Right cardiac atrium (tissue), 5 donors: ENCODE measurements around the gene SH3TC1. TPM values are rescaled to one million over a fixed set of nuclear protein-coding genes. Genes with fewer than 3 reads are reported as not detected.

Experiments used
- ATAC-seq, 2 donors: fragments of 200-7000 bp; cut with Tn5 transposase; one replicate each; pipeline versions ENCODE4 v1.8.0 to v1.9.1; 2020; ENCODE audit warnings: moderate library complexity in 2 of 2, mild to moderate bottlenecking in 1 of 2
- DNase-seq, 3 donors: peaks; one replicate each; pipeline ENCODE4 v3.0.0-alpha.2; 2020
- H3K27ac ChIP-seq: one replicate; pipeline ENCODE4 v1.5.1; 2013; ENCODE audit warnings: mild to moderate bottlenecking, low read length, control low read depth, moderate library complexity
- H3K27me3 ChIP-seq: one replicate; pipeline ENCODE4 v1.6.1; 2013; ENCODE audit not compliant: control insufficient read depth, insufficient read depth
- H3K4me1 ChIP-seq: one replicate; pipeline ENCODE4 v1.6.1; 2013; ENCODE audit warnings: low read length; ENCODE audit not compliant: control insufficient read depth, insufficient read depth
- H3K4me3 ChIP-seq: one replicate; pipeline ENCODE4 v1.5.1; 2013; ENCODE audit warnings: low read length, control low read depth
- H3K9me3 ChIP-seq: one replicate; pipeline ENCODE4 v1.6.1; 2013; ENCODE audit warnings: low read length; ENCODE audit not compliant: control insufficient read depth
- WGBS: extraction: QIAGEN DNeasy Blood & Tissue Kit; methylation state at CpG from one replicate; pipeline ENCODE4 v1.1.7; 2013; 5-methylcytosine and 5-hydroxymethylcytosine counted together
- intact Hi-C, 4 donors: fragments of 100-400 bp; cut with DNase I; formaldehyde crosslinking; loops; one replicate each; pipeline versions ENCODE4 v1.11.0 to v1.14.0; 2022 to 2023
- polyA plus RNA-seq: library from polyadenylated mRNA; stranded (reverse); fragments of 200-250 nt; gene quantifications from one replicate; pipeline ENCODE4 v1.2.3, GENCODE V29; 2013
- total RNA-seq, 4 donors: library from RNA; stranded (reverse); fragmentation: NEBNext Ultra II Directional; extraction: Animal tissue kit (Norgen Biotek cat#: 25700); gene quantifications; one replicate each; pipeline ENCODE4 v1.2.1, GENCODE V29; 2021
- donor health status: healthy with polysubstance abuse.
- donor health status: DM: no; HTN: yes; CAD: no.
- donor health status: DM: no; HTN: no; CAD: no.
- donor health status: DM: no; HTN: yes; CAD: no; lungs with severe emphysema.
- donor health status: DM: yes; HTN: yes; CAD: no.

SH3TC1 gene
- total and polyA plus RNA-seq, 5 donors: 5.4 to 17.1 (median 10.6) TPM

- ATAC-seq (no peak), DNase-seq (peak in 1 of 3 donors; percentile 33)
- Histone ChIP-seq H3K4me3 (no peak overlapping the region), H3K27ac (no peak overlapping the region), H3K27me3 (no peaks in the 10 kb centered on the region), H3K9me3 (no peaks in the 10 kb centered on the region), H3K4me1 (no peaks in the 10 kb centered on the region)
- intact Hi-C loops: no loop called here
- WGBS: 80% methylated on average over 9 of the region's 9 CpGs
Measured at GRCh38 chr4:8164194-8164565, 34.9 kb upstream of the SH3TC1 start.

GRCh38 chr4:8164687-8165086 is 34.4 kb upstream of the SH3TC1 start:
- 94% methylated on average over 10 of the region's 10 CpGs for WGBS
- no peaks in the 10 kb centered on the region for H3K9me3 ChIP-seq
- intact Hi-C loops: no loop called here
- no peaks in the 10 kb centered on the region for H3K4me1 ChIP-seq
- H3K4me3 ChIP-seq: no peak overlapping the region
- H3K27me3 ChIP-seq: no peaks in the 10 kb centered on the region
- DNase-seq (peak in 1 of 3 donors; percentile 30), ATAC-seq (no peak)
- no peak overlapping the region for H3K27ac ChIP-seq

- Histone ChIP-seq H3K9me3 (no peaks in the 10 kb centered on the region), H3K27ac (no peak overlapping the region), H3K4me1 (no peaks in the 10 kb centered on the region), H3K27me3 (no peaks in the 10 kb centered on the region), H3K4me3 (no peak overlapping the region)
- 43% methylated on average over 6 of the region's 6 CpGs for WGBS
- DNase-seq (peak in 1 of 3 donors; percentile 53), ATAC-seq (peak in 1 of 2 donors; percentile 14)
- intact Hi-C loops: no loop called here
Measured at GRCh38 chr4:8165374-8165896, 33.7 kb upstream of the SH3TC1 start.

DNA sequence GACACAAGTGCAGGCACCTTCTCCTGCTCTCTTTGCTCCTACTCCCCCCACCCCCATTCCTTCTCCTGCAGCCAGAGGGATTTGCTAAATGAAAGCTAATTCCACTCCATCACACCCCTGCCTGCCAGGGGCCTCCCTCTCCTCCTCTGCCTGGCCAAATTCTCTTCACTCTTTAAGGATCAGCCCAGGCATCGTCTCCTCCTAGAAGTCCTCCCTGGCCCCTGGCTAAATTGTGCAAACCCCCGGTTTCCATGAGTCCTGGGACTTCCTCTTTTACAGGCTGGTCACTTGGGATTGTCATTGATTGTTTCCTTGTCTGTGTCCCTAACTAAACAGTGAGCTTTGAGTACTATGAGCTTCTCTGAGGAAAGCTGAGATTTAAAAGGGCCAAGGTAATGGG is 31.8 kb upstream of the SH3TC1 start:
- Histone ChIP-seq H3K4me3 (no peak overlapping the region), H3K9me3 (no peaks in the 10 kb centered on the region), H3K27ac (no peak overlapping the region), H3K4me1 (no peaks in the 10 kb centered on the region), H3K27me3 (no peaks in the 10 kb centered on the region)
- ATAC-seq (no peak), DNase-seq (peak in 1 of 3 donors; percentile 53)
- WGBS: 43% methylated on average over 2 of the region's 2 CpGs
- intact Hi-C loops: no loop called here

GRCh38 chr4:8167815-8168214 is 31.3 kb upstream of the SH3TC1 start:
- Histone ChIP-seq H3K4me1 (no peaks in the 10 kb centered on the region), H3K27ac (no peak overlapping the region), H3K9me3 (no peaks in the 10 kb centered on the region), H3K4me3 (no peak overlapping the region), H3K27me3 (no peaks in the 10 kb centered on the region)
- ATAC-seq (peak; percentile 64 to 66), DNase-seq (peak in 2 of 3 donors; percentile 72 to 77)
- WGBS: 34% methylated on average over 2 of the region's 2 CpGs
- intact Hi-C loops: no loop called here

GRCh38 chr4:8168232-8168631 is 30.9 kb upstream of the SH3TC1 start:
- no peak overlapping the region for H3K27ac ChIP-seq
- no peak for DNase-seq
- no peaks in the 10 kb centered on the region for H3K27me3 ChIP-seq
- WGBS: 96% methylated on average over 1 of the region's 1 CpG
- H3K9me3 ChIP-seq: no peaks in the 10 kb centered on the region
- H3K4me3 ChIP-seq: no peak overlapping the region
- H3K4me1 ChIP-seq: no peaks in the 10 kb centered on the region
- ATAC-seq: no peak
- intact Hi-C loops: no loop called here

DNA sequence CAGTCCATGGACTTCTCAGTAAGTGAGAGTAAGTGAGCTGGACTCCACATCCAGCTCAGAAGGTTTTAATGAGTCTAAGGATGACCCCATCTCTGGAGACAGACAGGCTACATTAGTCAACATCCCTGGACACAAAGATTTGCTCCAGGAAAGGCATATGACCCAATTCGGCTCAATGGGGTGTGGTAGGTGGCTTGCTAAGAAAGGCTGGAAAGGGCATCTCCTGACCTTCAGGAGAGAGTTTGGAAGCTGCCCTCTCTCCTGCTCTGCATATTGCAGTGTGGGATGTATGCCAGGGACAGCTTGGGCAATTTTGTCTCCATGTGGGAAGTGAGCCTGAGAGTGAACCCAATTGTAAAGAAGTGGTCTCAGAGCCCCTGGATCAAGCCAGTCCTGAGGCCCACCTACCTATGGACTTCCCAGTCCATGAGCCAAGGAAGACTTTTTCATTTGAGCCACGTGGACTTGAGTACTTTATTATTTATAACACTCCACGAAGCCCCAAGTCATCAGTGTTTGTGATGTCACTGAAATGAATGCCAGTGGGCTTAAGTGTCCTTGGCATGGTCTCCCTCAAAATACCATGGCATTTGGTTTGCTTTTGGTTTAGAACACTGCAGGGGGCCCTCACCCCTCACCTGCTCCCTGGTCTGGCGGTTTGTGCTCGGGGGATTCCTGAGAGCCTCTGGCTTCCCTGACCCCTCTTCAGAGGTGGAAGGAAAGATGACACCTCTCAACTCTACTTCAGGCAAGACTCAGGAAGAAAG is 30.1 kb upstream of the SH3TC1 start:
- ATAC-seq (no peak), DNase-seq (no peak)
- no peaks in the 10 kb centered on the region for H3K9me3 ChIP-seq
- intact Hi-C loops: no loop called here
- no peak overlapping the region for H3K4me3 ChIP-seq
- H3K27ac ChIP-seq: no peak overlapping the region
- no peaks in the 10 kb centered on the region for H3K4me1 ChIP-seq
- 81% methylated on average over 5 of the region's 5 CpGs for WGBS
- H3K27me3 ChIP-seq: no peaks in the 10 kb centered on the region

GRCh38 chr4:8169763-8170162 is 29.3 kb upstream of the SH3TC1 start:
- 88% methylated on average over 3 of the region's 3 CpGs for WGBS
- DNase-seq (no peak), ATAC-seq (no peak)
- H3K27ac ChIP-seq: no peak overlapping the region
- H3K4me1 ChIP-seq: no peaks in the 10 kb centered on the region
- H3K4me3 ChIP-seq: no peak overlapping the region
- H3K9me3 ChIP-seq: no peaks in the 10 kb centered on the region
- intact Hi-C loops: loop anchor here in 2 of 4 donors (10.0 kb wide), 1 partner anchor 245 kb away; no protein-coding TSS in a partner anchor
- no peaks in the 10 kb centered on the region for H3K27me3 ChIP-seq

DNA sequence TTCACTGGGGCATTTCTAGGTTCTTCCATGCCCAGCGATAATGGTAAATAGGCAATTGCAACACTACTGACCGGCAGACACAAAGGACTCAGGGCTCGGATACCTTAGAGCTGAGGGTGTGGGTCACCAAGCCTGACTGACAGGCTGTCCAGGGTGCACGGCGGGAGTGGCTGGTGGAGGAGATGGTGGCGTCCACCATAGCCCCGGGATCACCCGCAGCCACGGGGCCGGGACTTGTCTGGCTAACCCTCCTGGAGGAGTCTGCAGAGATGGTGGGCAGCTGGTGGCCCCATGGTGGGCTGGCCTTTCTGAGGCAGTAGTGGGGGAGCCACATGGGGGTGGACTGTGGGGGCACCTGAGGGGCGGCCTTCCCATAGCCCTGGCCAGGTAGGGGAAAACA is 28.7 kb upstream of the SH3TC1 start:
- Histone ChIP-seq H3K9me3 (no peaks in the 10 kb centered on the region), H3K4me3 (no peak overlapping the region), H3K27me3 (no peaks in the 10 kb centered on the region), H3K27ac (no peak overlapping the region), H3K4me1 (no peaks in the 10 kb centered on the region)
- DNase-seq: peak in 1 of 3 donors; percentile 57
- WGBS: 95% methylated on average over 11 of the region's 11 CpGs
- no peak for ATAC-seq
- intact Hi-C loops: loop anchor here in 2 of 4 donors (10.0 kb wide), 1 partner anchor 244 kb away; no protein-coding TSS in a partner anchor

DNA sequence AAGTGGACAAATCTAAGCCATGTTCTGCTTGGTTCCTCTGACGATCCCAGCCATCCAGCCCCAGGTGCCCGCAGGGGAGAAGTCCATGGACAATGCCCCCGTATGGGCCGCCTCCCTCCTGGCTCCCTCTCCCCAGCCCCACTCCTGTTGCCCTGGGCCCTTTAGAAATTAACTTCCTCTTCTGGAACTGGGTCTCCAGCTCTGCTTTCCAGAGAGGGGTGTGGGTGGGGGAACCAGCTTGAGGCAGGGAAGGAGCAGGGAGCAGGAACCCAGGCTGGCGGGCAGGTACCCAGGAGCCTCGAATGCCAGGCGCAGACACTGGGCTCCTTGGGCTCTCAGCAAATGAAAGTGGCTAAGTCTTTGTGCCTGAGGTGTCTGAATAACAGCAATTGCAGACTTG is 27.8 kb upstream of the SH3TC1 start:
- no peak overlapping the region for H3K4me3 ChIP-seq
- intact Hi-C loops: loop anchor here in 2 of 4 donors (10.0 kb wide), 1 partner anchor 244 kb away; no protein-coding TSS in a partner anchor
- H3K27me3 ChIP-seq: no peaks in the 10 kb centered on the region
- no peaks in the 10 kb centered on the region for H3K9me3 ChIP-seq
- ATAC-seq (no peak), DNase-seq (peak in 1 of 3 donors; percentile 23)
- 89% methylated on average over 7 of the region's 7 CpGs for WGBS
- no peaks in the 10 kb centered on the region for H3K4me1 ChIP-seq
- H3K27ac ChIP-seq: no peak overlapping the region
